Measurements from ENCODE around the gene TRIM8.

- TF ChIP-seq CTCF (IDR thresholded peaks at IDR 0.05; ENCODE audit: insufficient read depth, low read length) = no peak
- no peak for TF ChIP-seq POLR2AphosphoS5 (IDR thresholded peaks at IDR 0.05; ENCODE audit: low read depth)
Measured at GRCh38 chr10:102678068-102678400, 33.8 kb downstream of the TRIM8 start.

Data from HL-60 (cell line).